Transverse colon (tissue), 4 donors: ENCODE results near the gene APCDD1L. TPM values are rescaled to one million over a fixed set of nuclear protein-coding genes. Genes with fewer than 3 reads are reported as not detected.

Experiments
- DNase-seq: peaks from one replicate; pipeline ENCODE4 v3.0.0-alpha.2; 2019
- H3K27ac ChIP-seq, 4 donors: fragments of 200-600 bp; sonication (generic); 2 replicates each; pipeline ENCODE4 v1.5.1; 2016 to 2018; ENCODE audit warnings: inconsistent platforms in 4 of 4
- H3K27me3 ChIP-seq: fragments of 200-600 bp; sonication (generic); 2 replicates; pipeline ENCODE4 v1.5.1; 2017; ENCODE audit warnings: inconsistent platforms
- H3K36me3 ChIP-seq, 4 donors: fragments of 200-600 bp; sonication (generic); 2 replicates each; pipeline ENCODE4 v1.5.1; 2017 to 2019; ENCODE audit warnings: inconsistent platforms in 4 of 4
- H3K4me1 ChIP-seq, 4 donors: fragments of 200-600 bp; sonication (generic); 2 replicates each; pipeline ENCODE4 v1.5.1; 2017 to 2020; ENCODE audit warnings: inconsistent platforms in 4 of 4
- H3K4me3 ChIP-seq, 4 donors: fragments of 200-600 bp; sonication (generic); 1 replicate in 1 of 4; 2 replicates in 3 of 4; pipeline versions ENCODE4 v1.5.1 to v1.6.1; 2017 to 2019; ENCODE audit warnings: inconsistent platforms in 4 of 4
- H3K9me3 ChIP-seq, 2 donors: fragments of 200-600 bp; sonication (generic); 2 replicates each; pipeline ENCODE4 v1.5.1; 2017 to 2019; ENCODE audit warnings: inconsistent platforms in 2 of 2
- EP300 ChIP-seq: sonication (generic); formaldehyde crosslinking; IDR thresholded peaks from one replicate; pipeline ENCODE4 v1.6.1; 2017; ENCODE audit warnings: antibody characterized with exemption, low read depth
- POLR2A ChIP-seq: fragments of 450-650 bp; IDR thresholded peaks from one replicate; pipeline ENCODE4 v1.6.1; 2016; ENCODE audit warnings: antibody characterized with exemption, mild to moderate bottlenecking, moderate library complexity
- POLR2AphosphoS5 ChIP-seq, 3 donors: sonication (generic); formaldehyde crosslinking; IDR thresholded peaks; one replicate each; pipeline ENCODE4 v1.6.1; 2016; ENCODE audit warnings: antibody characterized with exemption in 3 of 3
- WGBS, 2 donors: methylation state at CpG; one replicate each; pipeline ENCODE4 v1.1.5; 2018; ENCODE audit warnings: low coverage in 1 of 2; 5-methylcytosine and 5-hydroxymethylcytosine counted together
- in situ Hi-C, 4 donors: fragments of 200-750 bp; cut with MboI; loops; one replicate each; pipeline versions ENCODE4 v1.15.0 to v1.15.1; 2017; ENCODE audit warnings: low sequenced_read_pairs in 3 of 4, low pct_ligation_motif_present in 1 of 4, low pct_unique_long_range_greater_than_20kb in 1 of 4
- intact Hi-C: fragments of 100-400 bp; cut with DNase I; formaldehyde crosslinking; loops from one replicate; pipeline ENCODE4 v1.15.1; 2023; ENCODE audit warnings: low total_unique reads
- total RNA-seq, 4 donors: library from RNA; depleted of rRNA; stranded (reverse); fragments of >200 nt; gene quantifications; one replicate each; pipeline ENCODE4 v1.1.0, GENCODE V29; 2016
- TF ChIP-seq, protein P1 (sequence below), 5 experiments: fragments of 200-600 bp in 3 of 5; fragments of 450-650 bp in 2 of 5; sonication (generic) in 3 of 5; IDR thresholded peaks; 1 replicate in 2 of 5; 2 replicates in 3 of 5; pipeline ENCODE4 v1.5.1; 2016 to 2017; ENCODE audit warnings: antibody characterized with exemption in 5 of 5, inconsistent platforms in 3 of 5, mild to moderate bottlenecking in 2 of 5, moderate library complexity in 1 of 5

The APCDD1L gene
- total RNA-seq, 4 donors from 2014 or later, result 0.16 TPM; not detected in 3

DNA sequence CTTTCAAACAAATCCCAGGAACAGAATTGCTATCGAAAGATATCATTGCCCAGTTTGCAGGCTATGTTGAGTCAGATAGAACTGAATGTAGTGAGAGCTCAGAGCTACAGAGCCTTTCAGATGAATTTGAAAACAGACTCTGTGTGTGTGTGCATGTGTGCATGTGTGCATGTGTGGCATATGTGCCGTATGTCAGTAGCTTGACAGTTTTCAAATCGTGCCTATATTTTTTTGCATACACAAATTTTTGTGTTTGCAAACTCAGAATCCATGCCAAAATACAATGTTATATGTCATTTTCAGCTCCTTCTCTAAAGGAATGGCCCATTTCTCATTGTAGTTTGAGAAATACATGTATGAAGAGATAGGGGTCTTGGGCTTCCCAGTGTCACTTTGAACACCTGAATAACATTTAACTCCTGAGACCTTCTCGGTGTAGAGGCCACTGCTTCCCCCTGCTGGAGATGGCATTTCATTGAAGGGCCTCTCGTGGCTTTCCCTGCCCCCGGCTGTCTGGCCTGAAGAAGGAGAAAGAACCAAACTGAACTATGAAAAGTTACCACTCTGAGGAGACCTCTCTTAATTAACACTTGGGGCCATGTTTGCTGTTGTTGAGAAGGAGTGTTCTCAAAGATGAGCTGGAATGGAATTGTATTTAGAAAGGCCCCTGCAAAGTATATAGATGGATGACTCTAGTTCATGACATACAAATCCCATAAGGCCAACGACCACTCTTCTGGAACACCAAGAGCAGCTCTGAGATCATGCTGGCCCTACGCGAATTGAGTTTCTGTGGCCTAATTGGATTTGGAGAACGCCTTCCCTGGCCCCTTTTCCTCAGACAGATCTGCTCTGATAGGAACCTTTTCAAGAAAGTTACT, 67.4 kb downstream of the APCDD1L start:
- WGBS, 2 donors, result 68 to 74% methylated on average over 4 to 10 of the region's 10 CpGs
- in situ Hi-C loops, result loop anchor here in 2 of 4 donors (10.0 kb wide), 2 partner anchors 203 to 213 kb away; no protein-coding TSS in a partner anchor

DNA sequence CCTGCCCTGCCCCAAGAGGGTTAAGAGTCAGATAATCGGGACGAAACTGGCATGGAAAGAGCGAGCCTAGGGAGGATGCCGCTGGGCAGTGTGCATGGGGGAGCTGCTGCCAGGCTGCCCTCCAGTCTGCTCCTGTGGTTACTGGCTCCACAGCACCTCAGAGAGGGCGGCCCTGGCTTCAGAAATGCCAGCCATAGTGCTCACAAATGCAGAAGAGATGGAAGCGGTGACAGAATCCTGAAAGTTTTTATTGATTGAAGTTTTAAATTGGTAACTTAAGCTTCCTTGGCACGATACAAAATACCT, 68.3 kb downstream of the APCDD1L start:
- Histone ChIP-seq H3K36me3 (peaks cover 0 to 8% (median 4%) of the 10 kb centered on the region in 4 donors), H3K9me3 (no peaks in the 10 kb centered on the region), H3K4me1 (peaks cover 0 to 17% (median 2%) of the 10 kb centered on the region in 4 donors), H3K27me3 (no peaks in the 10 kb centered on the region), H3K4me3 (no peak overlapping the region), H3K27ac (no peak overlapping the region)
- 86 to 93% methylated on average over 7 of the region's 7 CpGs for WGBS, 2 donors
- intact Hi-C loops, result loop anchor here (10.0 kb wide), 1 partner anchor 132 kb away; no protein-coding TSS in a partner anchor
- TF ChIP-seq EP300, result no peak
- TF ChIP-seq POLR2AphosphoS5 (IDR thresholded peaks at IDR 0.05), result no peak
- no peak for TF ChIP-seq POLR2A
- TF ChIP-seq, protein P1, sequence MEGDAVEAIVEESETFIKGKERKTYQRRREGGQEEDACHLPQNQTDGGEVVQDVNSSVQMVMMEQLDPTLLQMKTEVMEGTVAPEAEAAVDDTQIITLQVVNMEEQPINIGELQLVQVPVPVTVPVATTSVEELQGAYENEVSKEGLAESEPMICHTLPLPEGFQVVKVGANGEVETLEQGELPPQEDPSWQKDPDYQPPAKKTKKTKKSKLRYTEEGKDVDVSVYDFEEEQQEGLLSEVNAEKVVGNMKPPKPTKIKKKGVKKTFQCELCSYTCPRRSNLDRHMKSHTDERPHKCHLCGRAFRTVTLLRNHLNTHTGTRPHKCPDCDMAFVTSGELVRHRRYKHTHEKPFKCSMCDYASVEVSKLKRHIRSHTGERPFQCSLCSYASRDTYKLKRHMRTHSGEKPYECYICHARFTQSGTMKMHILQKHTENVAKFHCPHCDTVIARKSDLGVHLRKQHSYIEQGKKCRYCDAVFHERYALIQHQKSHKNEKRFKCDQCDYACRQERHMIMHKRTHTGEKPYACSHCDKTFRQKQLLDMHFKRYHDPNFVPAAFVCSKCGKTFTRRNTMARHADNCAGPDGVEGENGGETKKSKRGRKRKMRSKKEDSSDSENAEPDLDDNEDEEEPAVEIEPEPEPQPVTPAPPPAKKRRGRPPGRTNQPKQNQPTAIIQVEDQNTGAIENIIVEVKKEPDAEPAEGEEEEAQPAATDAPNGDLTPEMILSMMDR (IDR thresholded peaks at IDR 0.05), result no peak
- in situ Hi-C loops, result loop anchor here in 2 of 4 donors (10.0 kb wide), 2 partner anchors 202 to 212 kb away; no protein-coding TSS in a partner anchor
- DNase-seq, result no peak

More for the DNA sequence above, 67.4 kb downstream of the APCDD1L start:
- Histone ChIP-seq H3K4me1 (peaks cover 0 to 17% (median 2%) of the 10 kb centered on the region in 4 donors), H3K9me3 (no peaks in the 10 kb centered on the region), H3K27me3 (no peaks in the 10 kb centered on the region), H3K4me3 (no peak overlapping the region), H3K36me3 (peaks cover 0 to 8% (median 4%) of the 10 kb centered on the region in 4 donors), H3K27ac (no peak overlapping the region)
- peak; percentile 55 for DNase-seq
- intact Hi-C loops, result loop anchor here (2.0 to 10.0 kb wide), 2 partner anchors 133 to 211 kb away; no protein-coding TSS in a partner anchor
- TF ChIP-seq, protein P1 (IDR thresholded peaks at IDR 0.05), result peak; percentile 50 to 70 (median 62)
- no peak for TF ChIP-seq POLR2AphosphoS5 (IDR thresholded peaks at IDR 0.05)

DNA sequence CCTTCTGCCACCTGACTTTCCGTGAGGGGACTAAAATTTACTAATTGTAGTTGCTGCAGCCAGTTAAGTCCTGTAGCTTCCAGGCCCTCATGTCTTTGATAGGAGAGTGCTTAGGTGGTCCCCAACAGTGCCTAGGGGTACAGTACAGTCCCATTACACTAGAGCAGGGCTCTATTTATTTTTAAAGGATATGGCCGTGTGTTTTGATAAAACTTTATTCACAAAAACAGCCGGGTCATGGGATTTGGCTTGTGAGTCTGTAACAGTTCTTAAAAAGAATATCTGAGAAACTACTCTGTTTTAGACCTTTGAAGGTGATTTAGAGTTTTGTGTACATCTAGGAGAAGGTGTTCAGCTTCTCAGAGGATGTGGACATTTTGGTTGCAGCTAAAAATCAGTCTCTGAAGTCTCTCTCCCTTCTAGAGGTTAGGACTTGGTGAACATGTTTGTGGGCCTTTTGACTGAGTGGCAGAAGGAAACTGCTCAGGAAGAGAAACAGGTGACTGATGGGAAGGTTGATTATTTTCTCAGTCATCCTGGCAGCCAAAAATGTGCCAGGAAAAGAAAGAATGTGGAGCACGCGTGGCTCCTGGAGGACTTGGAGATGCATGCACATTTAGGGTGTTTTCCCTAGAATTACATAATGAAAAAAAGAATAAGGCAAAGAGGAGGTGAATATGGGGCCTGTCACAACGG, 68.8 kb downstream of the APCDD1L start:
- in situ Hi-C loops, result loop anchor here in 2 of 4 donors (10.0 kb wide), 2 partner anchors 202 to 212 kb away; no protein-coding TSS in a partner anchor
- 70 to 91% methylated on average over 2 to 6 of the region's 6 CpGs for WGBS, 2 donors
- no peak for DNase-seq

More for the DNA sequence above, 68.8 kb downstream of the APCDD1L start:
- H3K36me3 ChIP-seq, result peaks cover 0 to 8% (median 4%) of the 10 kb centered on the region in 4 donors
- no peaks in the 10 kb centered on the region for H3K9me3 ChIP-seq
- peaks cover 0 to 17% (median 2%) of the 10 kb centered on the region in 4 donors for H3K4me1 ChIP-seq
- intact Hi-C loops, result loop anchor here (10.0 kb wide), 1 partner anchor 132 kb away; no protein-coding TSS in a partner anchor
- no peak overlapping the region for H3K4me3 ChIP-seq
- no peak overlapping the region for H3K27ac ChIP-seq
- H3K27me3 ChIP-seq, result no peaks in the 10 kb centered on the region
- TF ChIP-seq, protein P1 (IDR thresholded peaks at IDR 0.05), result no peak
- no peak for TF ChIP-seq POLR2AphosphoS5 (IDR thresholded peaks at IDR 0.05)
- no peak for TF ChIP-seq POLR2A
